Left renal cortex interstitium (tissue), 4 donors: ENCODE results near the gene GAGE1. TPM values are rescaled to one million over a fixed set of nuclear protein-coding genes. Genes with fewer than 3 reads are reported as not detected.
A peak's percentile ranks its signal among the peaks of the same experiment; 100 is the strongest.
"Not testable (repeated sequence)": the region's sequence is repeated elsewhere in the genome, so short reads cannot be mapped to it uniquely, and the experiment has no call there.

ENCODE experiments used
- DNase-seq, 4 donors: peaks; one replicate each; pipeline ENCODE4 v3.0.0-alpha.2; 2013; ENCODE audit warnings: low read depth in 4 of 4, low spot score in 2 of 4, missing footprints in 1 of 4
- polyA plus RNA-seq, 4 donors: library from polyadenylated mRNA; unstranded; fragments of 120-200 nt; gene quantifications; one replicate each; pipeline ENCODE4 v1.2.1, GENCODE V29; 2013; ENCODE audit not compliant: insufficient read length in 4 of 4

The GAGE1 gene
- polyA plus RNA-seq, result under 1 TPM in 1 of 4 donors, not detected in 3; 0.03 TPM

- DNase-seq, result not testable (repeated sequence)
These were observed at the start of gene GAGE1 for GRCh38 chrX:49598720-49599119. GAGE1 (plus strand) TSS chrX:49599020; CDS start chrX:49600175, 1,155 bp downstream.

GRCh38 chrX:49550989-49551388 is 47.8 kb upstream of the GAGE1 start, which contains the start of gene GAGE12E:
GAGE12E (plus strand) TSS chrX:49551289; CDS start chrX:49552444, 1,155 bp downstream.
- not testable (repeated sequence) for DNase-seq

- not testable (repeated sequence) for DNase-seq
These were observed 38.3 kb upstream of the GAGE1 start, which contains the start of gene GAGE12F for GRCh38 chrX:49560542-49560941. GAGE12F (plus strand) TSS chrX:49560842; CDS start chrX:49561997, 1,155 bp downstream.

- not testable (repeated sequence) for DNase-seq
These were observed 30.1 kb upstream of the GAGE1 start for GRCh38 chrX:49568728-49569127.

- DNase-seq, result not testable (repeated sequence)
These were observed 29.7 kb upstream of the GAGE1 start for GRCh38 chrX:49569152-49569551.

GRCh38 chrX:49570100-49570499 is 28.7 kb upstream of the GAGE1 start, which contains the start of gene GAGE12G:
GAGE12G (plus strand) TSS chrX:49570400; CDS start chrX:49571555, 1,155 bp downstream.
- DNase-seq, result not testable (repeated sequence)

- DNase-seq, result not testable (repeated sequence)
These were observed 19.2 kb upstream of the GAGE1 start, which contains the start of gene GAGE12H for GRCh38 chrX:49579649-49580048. GAGE12H (plus strand) TSS chrX:49579949; CDS start chrX:49581104, 1,155 bp downstream.

- DNase-seq, result not testable (repeated sequence)
These were observed 9.6 kb upstream of the GAGE1 start, which contains the start of gene GAGE2A for GRCh38 chrX:49589196-49589595. GAGE2A (plus strand) TSS chrX:49589496; CDS start chrX:49590651, 1,155 bp downstream.

- DNase-seq, result not testable (repeated sequence)
These were observed 8.9 kb upstream of the GAGE1 start for GRCh38 chrX:49589769-49590478.

GRCh38 chrX:49590488-49590887 is 8.3 kb upstream of the GAGE1 start:
- DNase-seq, result not testable (repeated sequence)

- no peak for DNase-seq
These were observed 12.0 kb downstream of the GAGE1 start for GRCh38 chrX:49610718-49611310.

- DNase-seq, result no peak
These were observed 19.8 kb downstream of the GAGE1 start for GRCh38 chrX:49618574-49618973.

- peak in 1 of 4 donors; percentile 9 for DNase-seq
These were observed 28.4 kb downstream of the GAGE1 start for GRCh38 chrX:49627086-49627777.

GRCh38 chrX:49644991-49645637 is 46.3 kb downstream of the GAGE1 start:
- no peak for DNase-seq

GRCh38 chrX:49656533-49656932 is 57.7 kb downstream of the GAGE1 start:
- no peak for DNase-seq

Other genes starting within 250 kb of the GAGE1 start
- gene GAGE12C, start 66.8 kb upstream of the GAGE1 start, polyA plus RNA-seq, result not detected
- not detected for gene GAGE12D, start 57.3 kb upstream of the GAGE1 start, polyA plus RNA-seq
- not detected for gene GAGE12E, start 47.7 kb upstream of the GAGE1 start, polyA plus RNA-seq
- gene GAGE12F, start 38.2 kb upstream of the GAGE1 start, polyA plus RNA-seq, result not detected
- not detected for gene GAGE12G, start 28.6 kb upstream of the GAGE1 start, polyA plus RNA-seq
- not detected for gene GAGE12H, start 19.1 kb upstream of the GAGE1 start, polyA plus RNA-seq
- not detected for gene GAGE2A, start 9.5 kb upstream of the GAGE1 start, polyA plus RNA-seq
- not detected for gene PAGE1, start 97.0 kb downstream of the GAGE1 start, polyA plus RNA-seq
- gene PAGE4, start 230.3 kb downstream of the GAGE1 start, polyA plus RNA-seq, result 1 to 10 TPM in 2 of 4 donors, under 1 TPM in 1, not detected in 1; 0.75 to 1.5 (median 1.4) TPM